ENCODE data around the gene ROBO1.

Gene ROBO1

GRCh38 chr3:79543218-79543982, 224.4 kb downstream of the ROBO1 start:
- TF ChIP-seq, protein P1, sequence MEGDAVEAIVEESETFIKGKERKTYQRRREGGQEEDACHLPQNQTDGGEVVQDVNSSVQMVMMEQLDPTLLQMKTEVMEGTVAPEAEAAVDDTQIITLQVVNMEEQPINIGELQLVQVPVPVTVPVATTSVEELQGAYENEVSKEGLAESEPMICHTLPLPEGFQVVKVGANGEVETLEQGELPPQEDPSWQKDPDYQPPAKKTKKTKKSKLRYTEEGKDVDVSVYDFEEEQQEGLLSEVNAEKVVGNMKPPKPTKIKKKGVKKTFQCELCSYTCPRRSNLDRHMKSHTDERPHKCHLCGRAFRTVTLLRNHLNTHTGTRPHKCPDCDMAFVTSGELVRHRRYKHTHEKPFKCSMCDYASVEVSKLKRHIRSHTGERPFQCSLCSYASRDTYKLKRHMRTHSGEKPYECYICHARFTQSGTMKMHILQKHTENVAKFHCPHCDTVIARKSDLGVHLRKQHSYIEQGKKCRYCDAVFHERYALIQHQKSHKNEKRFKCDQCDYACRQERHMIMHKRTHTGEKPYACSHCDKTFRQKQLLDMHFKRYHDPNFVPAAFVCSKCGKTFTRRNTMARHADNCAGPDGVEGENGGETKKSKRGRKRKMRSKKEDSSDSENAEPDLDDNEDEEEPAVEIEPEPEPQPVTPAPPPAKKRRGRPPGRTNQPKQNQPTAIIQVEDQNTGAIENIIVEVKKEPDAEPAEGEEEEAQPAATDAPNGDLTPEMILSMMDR (IDR thresholded peaks at IDR 0.05; ENCODE audit: low read depth, low read length): no peak
- H3K4me3 ChIP-seq (ENCODE audit: low read depth, low read length): no peak overlapping the region

DNA sequence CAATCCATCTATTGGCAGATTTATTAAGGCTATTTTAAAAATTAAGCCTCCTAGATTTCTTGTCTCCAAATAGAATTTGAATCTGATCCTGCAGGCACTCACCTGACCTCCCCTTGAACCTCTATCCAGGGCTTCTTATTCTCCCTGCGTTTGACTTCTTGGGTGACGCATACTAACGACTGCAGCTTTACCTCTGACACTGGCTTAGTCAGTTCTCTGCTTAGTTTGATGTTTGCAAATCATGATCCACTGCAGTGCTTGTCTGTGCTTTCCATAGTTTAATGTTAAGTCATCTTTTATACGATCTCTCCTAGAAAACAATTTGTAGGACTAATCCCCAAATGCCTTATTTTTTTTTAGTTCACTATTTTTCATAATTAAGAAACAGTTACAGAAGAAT, 233.1 kb downstream of the ROBO1 start:
- TF ChIP-seq, protein P1 (IDR thresholded peaks at IDR 0.05; ENCODE audit: low read depth, low read length): no peak
- H3K4me3 ChIP-seq (ENCODE audit: low read depth, low read length): no peak overlapping the region

GRCh38 chr3:79531566-79532295, 236.1 kb downstream of the ROBO1 start:
- TF ChIP-seq, protein P1 (IDR thresholded peaks at IDR 0.05; ENCODE audit: low read depth, low read length): no peak
- no peak overlapping the region for H3K4me3 ChIP-seq (ENCODE audit: low read depth, low read length)

GRCh38 chr3:79521221-79521848, 246.5 kb downstream of the ROBO1 start:
- TF ChIP-seq, protein P1 (IDR thresholded peaks at IDR 0.05; ENCODE audit: low read depth, low read length): peak; percentile 26; the same call in 1 of the 2 replicates
- H3K4me3 ChIP-seq (ENCODE audit: low read depth, low read length): no peak overlapping the region

DNA sequence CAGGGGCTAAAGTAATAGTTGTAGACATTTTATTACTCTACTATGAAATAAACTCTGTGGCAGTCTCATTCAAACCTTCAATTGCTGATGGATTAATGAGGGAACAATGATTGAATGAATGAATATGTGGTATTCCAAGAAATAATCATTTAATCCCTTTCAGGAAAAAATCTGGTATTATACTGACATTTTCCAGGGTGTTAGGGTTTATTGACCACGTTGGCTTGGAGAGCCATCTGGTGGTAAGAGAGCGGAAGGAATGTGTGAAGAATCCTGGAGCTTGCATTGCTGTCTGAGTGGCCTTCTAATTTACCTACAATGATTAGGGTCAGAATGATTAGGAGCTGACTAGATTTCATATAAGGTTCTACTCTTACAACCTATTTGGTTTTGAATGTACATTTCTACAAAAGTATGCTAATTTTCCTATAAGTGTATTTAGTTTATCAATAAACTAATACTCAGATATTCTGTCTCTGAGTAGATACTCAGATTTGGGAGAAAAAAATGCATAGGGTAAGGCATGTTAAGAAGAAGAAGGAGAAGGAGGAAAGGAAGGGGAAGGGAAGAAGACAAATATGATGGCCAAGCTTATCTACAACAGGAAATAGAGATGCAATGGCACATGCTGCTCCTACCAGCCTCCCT, 249.9 kb downstream of the ROBO1 start:
- TF ChIP-seq, protein P1 (IDR thresholded peaks at IDR 0.05; ENCODE audit: low read depth, low read length): peak; percentile 52
- H3K4me3 ChIP-seq (ENCODE audit: low read depth, low read length): no peak overlapping the region

DNA sequence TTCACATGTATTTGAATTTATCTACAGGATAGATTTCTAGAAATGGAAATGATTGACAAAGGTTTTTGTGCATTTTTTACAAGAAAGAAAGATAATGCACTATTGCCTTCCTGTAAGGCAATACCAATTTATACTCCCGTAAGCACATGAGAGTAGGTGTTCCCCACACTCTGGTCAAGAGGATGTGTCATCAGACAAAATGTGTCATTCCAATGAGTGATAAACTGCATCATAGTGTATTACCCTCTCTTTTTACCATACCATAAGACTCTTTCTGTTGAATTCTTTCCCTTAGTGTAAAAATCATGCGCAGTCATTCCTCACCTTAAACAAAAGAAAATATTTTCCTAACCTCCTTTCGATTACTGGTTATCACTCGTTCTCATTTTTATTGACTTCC, 251.0 kb downstream of the ROBO1 start:
- no peak overlapping the region for H3K4me3 ChIP-seq (ENCODE audit: low read depth, low read length)
- TF ChIP-seq, protein P1 (IDR thresholded peaks at IDR 0.05; ENCODE audit: low read depth, low read length): no peak
